Neuron (in vitro differentiated cells): ENCODE measurements around the gene VIL1.

ENCODE experiments used
- H2AFZ ChIP-seq: one replicate; pipeline ENCODE4 v1.6.1; 2013; ENCODE audit warnings: low read depth, mild to moderate bottlenecking, inconsistent platforms, low read length, moderate library complexity
- H3K27me3 ChIP-seq: one replicate; pipeline ENCODE4 v1.6.1; 2013; ENCODE audit warnings: low read length; ENCODE audit not compliant: insufficient read depth
- H3K36me3 ChIP-seq: one replicate; pipeline ENCODE4 v1.6.1; 2013; ENCODE audit warnings: low read length; ENCODE audit not compliant: insufficient read depth
- H3K4me1 ChIP-seq: one replicate; pipeline ENCODE4 v1.6.1; 2013; ENCODE audit warnings: low read length; ENCODE audit not compliant: insufficient read depth
- H3K4me3 ChIP-seq: 2 replicates; pipeline ENCODE4 v1.5.1; 2013; ENCODE audit warnings: mild to moderate bottlenecking, low read length, moderate library complexity
- H3K9me3 ChIP-seq: one replicate; pipeline ENCODE4 v1.6.1; 2013; ENCODE audit warnings: low read length

Gene VIL1

DNA sequence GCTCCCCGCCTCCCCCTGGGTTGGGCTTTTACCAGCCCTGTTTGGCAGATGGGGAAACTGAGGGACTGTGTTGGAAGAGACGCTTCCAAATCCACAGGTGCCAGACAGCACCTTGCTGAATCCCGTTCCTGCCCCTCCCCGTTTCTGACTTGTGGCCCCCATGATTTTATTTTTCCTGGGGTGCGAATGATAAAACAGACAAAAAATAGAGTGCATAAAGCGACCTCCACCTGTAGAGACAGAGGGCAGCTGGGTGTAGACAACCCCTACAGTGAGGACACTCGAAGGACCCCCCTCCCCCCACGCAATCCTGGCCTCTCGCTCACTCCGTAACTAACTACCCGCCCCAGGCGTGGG lies 21.5 kb upstream of the VIL1 start:
- no peak overlapping the region for H2AFZ ChIP-seq
- no peaks in the 10 kb centered on the region for H3K9me3 ChIP-seq
- H3K4me1 ChIP-seq = peaks cover 23% of the 10 kb centered on the region
- H3K27me3 ChIP-seq = peaks cover 29% of the 10 kb centered on the region
- H3K4me3 ChIP-seq = no peak overlapping the region
- peaks cover 6% of the 10 kb centered on the region for H3K36me3 ChIP-seq

DNA sequence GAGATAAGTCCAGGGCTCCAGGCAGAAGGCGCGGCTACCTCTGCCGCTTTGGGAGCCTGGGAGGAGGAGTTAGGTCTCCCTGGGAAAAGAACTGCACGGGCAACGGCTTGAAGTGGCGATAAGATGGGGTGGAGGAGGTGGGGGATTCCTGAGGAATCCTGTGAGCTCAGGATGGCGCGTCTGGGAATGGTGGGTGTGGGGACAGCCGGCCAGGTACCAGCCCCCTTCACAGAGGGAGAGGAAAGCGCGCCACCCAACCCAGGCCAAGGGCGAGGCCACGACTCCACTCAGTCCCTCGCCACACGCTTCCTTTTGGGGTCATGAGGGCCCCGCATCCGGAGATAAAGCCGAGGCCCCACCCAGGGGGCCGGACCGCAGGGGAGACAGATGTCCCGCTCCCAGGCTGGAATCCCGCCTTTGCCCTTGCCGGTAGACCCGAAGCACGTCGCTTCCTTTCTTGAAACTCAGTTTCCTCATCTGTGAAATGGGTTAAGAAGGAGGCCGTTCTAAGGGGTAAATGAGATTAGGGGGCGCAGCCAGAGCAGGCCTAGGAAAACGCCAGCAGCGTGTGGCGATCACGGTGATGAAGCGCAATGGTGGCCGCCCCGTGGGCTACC lies 21.0 kb upstream of the VIL1 start:
- H3K9me3 ChIP-seq = no peaks in the 10 kb centered on the region
- peaks cover 23% of the 10 kb centered on the region for H3K4me1 ChIP-seq
- H3K27me3 ChIP-seq = peaks cover 29% of the 10 kb centered on the region
- H2AFZ ChIP-seq = no peak overlapping the region
- no peak overlapping the region for H3K4me3 ChIP-seq
- H3K36me3 ChIP-seq = peaks cover 9% of the 10 kb centered on the region

DNA sequence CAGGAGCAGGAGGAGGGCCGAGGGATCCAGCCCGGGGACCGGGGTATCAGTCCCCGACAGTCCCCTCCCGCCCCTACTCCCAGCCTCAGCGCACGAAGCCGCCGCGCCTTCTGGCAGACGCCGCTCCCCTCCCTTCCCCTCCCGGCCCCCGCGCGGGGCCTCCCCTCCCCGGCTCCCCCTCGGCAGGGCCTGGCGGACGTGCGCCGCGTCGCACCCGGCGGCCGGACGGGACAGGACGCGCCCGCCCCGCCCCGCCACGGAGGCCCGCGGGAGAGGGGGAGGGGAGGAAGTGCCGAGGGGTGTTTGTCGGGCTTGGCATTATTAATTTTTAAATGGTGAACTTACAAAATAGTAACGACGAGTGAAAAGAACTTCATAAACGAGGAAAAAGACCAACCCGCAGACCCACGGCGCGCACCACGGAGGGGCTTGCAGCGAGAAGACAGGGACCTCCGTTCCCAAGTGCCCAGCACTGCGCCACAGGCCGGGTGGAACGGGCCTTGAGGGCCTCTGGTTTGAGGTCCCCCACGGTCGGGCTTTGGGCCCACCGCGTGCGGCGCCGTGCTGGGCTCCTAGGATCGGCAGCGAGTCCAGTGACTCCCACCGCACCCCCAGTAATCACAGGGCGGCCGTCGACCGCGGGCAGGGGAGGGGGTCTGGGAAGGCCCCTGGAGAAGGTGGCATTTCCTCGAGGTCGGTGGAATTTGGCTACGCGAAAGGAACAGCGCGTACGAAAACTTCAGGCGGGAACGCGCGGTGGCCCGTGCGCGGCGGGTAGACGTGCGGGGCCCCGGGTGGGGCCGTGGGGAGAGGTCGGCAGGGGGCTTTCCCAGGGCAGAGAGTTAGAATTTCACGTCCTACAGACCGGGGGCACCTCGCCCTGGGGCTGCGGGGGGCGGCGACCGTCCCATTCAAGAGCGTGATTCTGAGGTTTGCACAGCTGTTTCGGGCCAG lies 20.2 kb upstream of the VIL1 start:
- H3K9me3 ChIP-seq = no peaks in the 10 kb centered on the region
- H2AFZ ChIP-seq = peak overlapping the region; percentile 21
- H3K4me3 ChIP-seq = peak overlapping the region; percentile 32
- peaks cover 29% of the 10 kb centered on the region for H3K27me3 ChIP-seq
- H3K4me1 ChIP-seq = peaks cover 23% of the 10 kb centered on the region
- H3K36me3 ChIP-seq = peaks cover 17% of the 10 kb centered on the region

- H3K4me3 ChIP-seq = peak within 1 kb of the TSS; percentile 88
- H3K27me3 ChIP-seq = peaks cover 27% of the 10 kb centered on the region
- H3K4me1 ChIP-seq = peaks cover 23% of the 10 kb centered on the region
- peaks cover 23% of the 10 kb centered on the region for H3K36me3 ChIP-seq
- H2AFZ ChIP-seq = peak within 1 kb of the TSS; percentile 21
- H3K9me3 ChIP-seq = no peaks in the 10 kb centered on the region
Measured at GRCh38 chr2:218399391-218400166, 19.3 kb upstream of the VIL1 start, which contains the start of gene CTDSP1. Gene CTDSP1 (plus strand): TSS chr2:218399868. CDS start chr2:218400091, 223 bp downstream.

GRCh38 chr2:218400167-218400929 lies 18.6 kb upstream of the VIL1 start:
- H3K27me3 ChIP-seq = peaks cover 27% of the 10 kb centered on the region
- no peak overlapping the region for H2AFZ ChIP-seq
- peaks cover 26% of the 10 kb centered on the region for H3K4me1 ChIP-seq
- peaks cover 23% of the 10 kb centered on the region for H3K36me3 ChIP-seq
- no peaks in the 10 kb centered on the region for H3K9me3 ChIP-seq
- H3K4me3 ChIP-seq = peak overlapping the region; percentile 88

DNA sequence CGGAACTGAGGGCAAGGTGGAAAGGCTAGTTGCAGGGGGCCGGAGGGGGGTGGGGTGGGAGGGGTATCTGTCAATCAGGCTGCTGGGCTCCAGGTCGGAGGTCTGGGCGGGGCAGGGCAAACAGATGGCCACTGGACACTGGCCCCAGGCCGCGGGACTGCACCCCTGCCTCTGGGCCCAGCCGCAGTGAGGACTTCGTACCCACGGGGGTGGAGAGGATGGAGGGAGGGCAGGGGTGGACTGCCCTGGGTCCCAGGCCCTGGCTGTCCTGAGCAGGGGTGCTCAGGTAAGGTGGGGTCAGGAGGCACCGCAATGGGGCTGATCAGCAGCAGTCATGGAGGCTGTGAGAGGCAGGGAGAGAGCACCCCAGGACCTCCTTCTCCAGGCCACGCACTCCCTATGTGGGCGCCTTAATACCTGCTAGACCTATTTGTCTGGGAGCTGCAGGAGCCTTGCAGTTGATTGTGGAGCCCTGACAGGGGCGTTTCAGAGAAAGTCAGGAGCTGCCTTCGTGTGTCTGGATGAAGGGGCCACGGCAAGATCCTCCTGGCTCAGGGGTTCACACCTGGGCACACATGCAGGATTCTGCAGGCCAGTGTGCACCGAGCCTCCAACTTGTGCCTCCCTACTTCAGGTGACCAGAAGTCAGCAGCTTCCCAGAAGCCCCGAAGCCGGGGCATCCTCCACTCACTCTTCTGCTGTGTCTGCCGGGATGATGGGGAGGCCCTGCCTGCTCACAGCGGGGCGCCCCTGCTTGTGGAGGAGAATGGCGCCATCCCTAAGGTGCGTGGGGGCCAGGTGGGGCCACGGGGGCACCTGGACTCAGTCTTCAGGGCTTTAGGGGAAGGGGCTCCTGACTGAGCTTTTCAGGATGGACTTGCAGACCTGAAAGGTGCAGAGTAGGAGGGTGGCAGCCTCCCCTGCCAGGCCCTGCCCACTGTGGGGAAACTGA lies 17.7 kb upstream of the VIL1 start:
- Histone ChIP-seq H3K4me3 (peak overlapping the region; percentile 88), H3K36me3 (peaks cover 23% of the 10 kb centered on the region), H3K4me1 (peaks cover 33% of the 10 kb centered on the region), H3K27me3 (peaks cover 27% of the 10 kb centered on the region), H2AFZ (no peak overlapping the region), H3K9me3 (no peaks in the 10 kb centered on the region)

GRCh38 chr2:218401890-218402289 lies 17.0 kb upstream of the VIL1 start:
- peaks cover 23% of the 10 kb centered on the region for H3K36me3 ChIP-seq
- no peak overlapping the region for H3K4me3 ChIP-seq
- H3K27me3 ChIP-seq = peaks cover 22% of the 10 kb centered on the region
- no peak overlapping the region for H2AFZ ChIP-seq
- no peaks in the 10 kb centered on the region for H3K9me3 ChIP-seq
- H3K4me1 ChIP-seq = peaks cover 29% of the 10 kb centered on the region

DNA sequence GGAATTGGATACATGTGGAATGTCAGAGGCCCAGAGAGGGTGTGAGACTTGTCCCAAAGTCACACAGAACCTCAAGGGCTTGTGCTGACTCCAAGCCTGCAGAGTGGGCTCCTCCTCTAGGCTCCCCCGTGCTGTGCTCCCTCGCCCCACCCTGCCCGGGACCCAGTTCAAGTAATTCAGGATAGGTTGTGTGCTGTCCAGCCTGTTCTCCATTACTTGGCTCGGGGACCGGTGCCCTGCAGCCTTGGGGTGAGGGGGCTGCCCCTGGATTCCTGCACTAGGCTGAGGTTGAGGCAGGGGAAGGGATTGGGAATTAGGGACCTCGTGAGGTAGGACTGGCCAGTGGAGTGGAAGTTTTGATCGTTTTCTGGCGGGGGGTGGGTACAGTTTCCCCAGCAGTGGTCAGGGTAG lies 16.4 kb upstream of the VIL1 start:
- Histone ChIP-seq H3K9me3 (no peaks in the 10 kb centered on the region), H2AFZ (no peak overlapping the region), H3K4me3 (no peak overlapping the region), H3K36me3 (peaks cover 23% of the 10 kb centered on the region), H3K4me1 (peaks cover 27% of the 10 kb centered on the region), H3K27me3 (peaks cover 16% of the 10 kb centered on the region)

DNA sequence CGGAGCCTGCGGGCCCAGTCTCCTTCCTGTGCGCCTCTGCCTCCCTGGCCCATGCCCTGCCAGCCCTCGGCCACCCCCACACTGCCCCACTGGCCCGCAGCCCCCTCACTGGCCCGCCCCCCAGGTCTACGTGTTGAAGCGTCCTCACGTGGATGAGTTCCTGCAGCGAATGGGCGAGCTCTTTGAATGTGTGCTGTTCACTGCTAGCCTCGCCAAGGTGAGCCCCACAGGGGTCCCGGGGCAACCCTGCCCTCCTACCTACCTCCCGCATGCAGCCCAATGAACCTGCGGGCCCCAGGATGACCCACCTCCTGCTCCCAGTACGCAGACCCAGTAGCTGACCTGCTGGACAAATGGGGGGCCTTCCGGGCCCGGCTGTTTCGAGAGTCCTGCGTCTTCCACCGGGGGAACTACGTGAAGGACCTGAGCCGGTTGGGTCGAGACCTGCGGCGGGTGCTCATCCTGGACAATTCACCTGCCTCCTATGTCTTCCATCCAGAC lies 16.0 kb upstream of the VIL1 start:
- Histone ChIP-seq H3K9me3 (no peaks in the 10 kb centered on the region), H3K4me1 (peaks cover 22% of the 10 kb centered on the region), H3K27me3 (peaks cover 11% of the 10 kb centered on the region), H3K4me3 (no peak overlapping the region), H3K36me3 (peaks cover 23% of the 10 kb centered on the region), H2AFZ (no peak overlapping the region)

GRCh38 chr2:218403810-218404209 lies 15.1 kb upstream of the VIL1 start:
- Histone ChIP-seq H2AFZ (no peak overlapping the region), H3K36me3 (peaks cover 23% of the 10 kb centered on the region), H3K4me1 (peaks cover 22% of the 10 kb centered on the region), H3K9me3 (no peaks in the 10 kb centered on the region), H3K4me3 (no peak overlapping the region), H3K27me3 (peaks cover 4% of the 10 kb centered on the region)

DNA sequence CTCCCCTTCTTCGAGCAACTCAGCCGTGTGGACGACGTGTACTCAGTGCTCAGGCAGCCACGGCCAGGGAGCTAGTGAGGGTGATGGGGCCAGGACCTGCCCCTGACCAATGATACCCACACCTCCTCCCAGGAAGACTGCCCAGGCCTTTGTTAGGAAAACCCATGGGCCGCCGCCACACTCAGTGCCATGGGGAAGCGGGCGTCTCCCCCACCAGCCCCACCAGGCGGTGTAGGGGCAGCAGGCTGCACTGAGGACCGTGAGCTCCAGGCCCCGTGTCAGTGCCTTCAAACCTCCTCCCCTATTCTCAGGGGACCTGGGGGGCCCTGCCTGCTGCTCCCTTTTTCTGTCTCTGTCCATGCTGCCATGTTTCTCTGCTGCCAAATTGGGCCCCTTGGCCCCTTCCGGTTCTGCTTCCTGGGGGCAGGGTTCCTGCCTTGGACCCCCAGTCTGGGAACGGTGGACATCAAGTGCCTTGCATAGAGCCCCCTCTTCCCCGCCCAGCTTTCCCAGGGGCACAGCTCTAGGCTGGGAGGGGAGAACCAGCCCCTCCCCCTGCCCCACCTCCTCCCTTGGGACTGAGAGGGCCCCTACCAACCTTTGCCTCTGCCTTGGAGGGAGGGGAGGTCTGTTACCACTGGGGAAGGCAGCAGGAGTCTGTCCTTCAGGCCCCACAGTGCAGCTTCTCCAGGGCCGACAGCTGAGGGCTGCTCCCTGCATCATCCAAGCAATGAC lies 14.4 kb upstream of the VIL1 start:
- H3K27me3 ChIP-seq = no peaks in the 10 kb centered on the region

More for the DNA sequence above, 14.4 kb upstream of the VIL1 start:
- no peaks in the 10 kb centered on the region for H3K9me3 ChIP-seq
- no peak overlapping the region for H2AFZ ChIP-seq
- H3K4me3 ChIP-seq = no peak overlapping the region
- peaks cover 23% of the 10 kb centered on the region for H3K36me3 ChIP-seq
- peaks cover 22% of the 10 kb centered on the region for H3K4me1 ChIP-seq
